HCT116 (cell line): ENCODE measurements around the gene ARHGAP18. TPM values are rescaled to one million over a fixed set of nuclear protein-coding genes. Genes with fewer than 3 reads are reported as not detected.
A peak's percentile ranks its signal among the peaks of the same experiment; 100 is the strongest.

Experiments used
- ATAC-seq: fragments of 200-7000 bp; cut with Tn5 transposase; 2 replicates; pipeline ENCODE4 v1.9.1; 2020; ENCODE audit warnings: mild to moderate bottlenecking, moderate library complexity
- BruUV-seq: library from RNA; stranded (reverse); fragments of 400-500 nt; replicated peaks from 2 replicates; lab custom pipeline; 2021; lab: Mats Ljungman, UMichigan
- CTCF ChIA-PET: fragments of 300-600 bp; sonication (Branson Sonifier 250); formaldehyde crosslinking; loops from one replicate; lab custom pipeline; 2021; ENCODE audit warnings: antibody characterized with exemption; lab: Charles Lee
- POLR2A ChIA-PET: fragments of 300-600, 350-600 bp; sonication (Branson Sonifier 250); formaldehyde crosslinking; loops from one replicate; lab custom pipeline; 2021; ENCODE audit warnings: antibody characterized with exemption; lab: Charles Lee
- RAD21 ChIA-PET, 2 experiments: fragments of 300-600 bp; sonication (Branson Sonifier 250); formaldehyde crosslinking; loops; one replicate each; lab custom pipeline; 2023; ENCODE audit warnings: low total read pairs in 2 of 2; ENCODE audit not compliant: uncharacterized antibody in 2 of 2, unreplicated experiment in 2 of 2, low non-redundant PET in 1 of 2; lab: Charles Lee
- DNase-seq: peaks from one replicate; pipeline ENCODE4 v3.0.0-alpha.2; 2010; ENCODE audit warnings: low read depth, low spot score
- H2AFZ ChIP-seq: fragments of 200-600 bp; shearing (Covaris generic), sonication (generic); 2 replicates; pipeline ENCODE4 v1.6.1; 2017; ENCODE audit warnings: low read depth, mixed run types, mixed read lengths, antibody characterized with exemption, low read length; ENCODE audit not compliant: poor library complexity, severe bottlenecking
- H3K27ac ChIP-seq: 2 replicates; pipeline ENCODE4 v1.5.1; 2012; ENCODE audit warnings: low read depth, low read length
- H3K27me3 ChIP-seq: fragments of 200-600 bp; sonication (generic); 2 replicates; pipeline ENCODE4 v1.6.1; 2016; ENCODE audit warnings: mixed run types, low read length, mixed read lengths; ENCODE audit not compliant: insufficient read depth
- H3K36me3 ChIP-seq, 2 experiments: fragments of 200-500 bp in 1 of 2; fragments of 200-600 bp in 1 of 2; sonication (Bioruptor generic) in 1 of 2; sonication (generic) in 1 of 2; 2 replicates each; pipeline versions ENCODE4 v1.5.1 to v1.6.1; 2014 to 2016; ENCODE audit warnings: low read length in 2 of 2, inconsistent platforms in 1 of 2, mixed read lengths in 1 of 2, mixed run types in 1 of 2; ENCODE audit not compliant: insufficient read depth in 2 of 2, control insufficient read depth in 1 of 2
- H3K4me1 ChIP-seq, 2 experiments: fragments of 200-600 bp in 1 of 2; sonication (generic) in 1 of 2; 2 replicates each; pipeline versions ENCODE4 v1.5.1 to v1.6.1; 2012 to 2017; ENCODE audit warnings: low read length in 2 of 2, inconsistent platforms in 1 of 2, mild to moderate bottlenecking in 1 of 2, mixed read lengths in 1 of 2, mixed run types in 1 of 2, moderate library complexity in 1 of 2; ENCODE audit not compliant: insufficient read depth in 2 of 2, control insufficient read depth in 1 of 2
- H3K4me2 ChIP-seq: fragments of 200-600 bp; sonication (generic); 2 replicates; pipeline ENCODE4 v1.6.1; 2017; ENCODE audit warnings: mixed run types, low read length, mixed read lengths
- H3K4me3 ChIP-seq, 2 experiments: fragments of 200-600 bp in 1 of 2; sonication (generic) in 1 of 2; replicated peaks in 1 of 2; 2 replicates each; pipeline ENCODE4 v1.5.1; 2011 to 2016; ENCODE audit warnings: low read length in 2 of 2, control low read depth in 1 of 2, low read depth in 1 of 2, mild to moderate bottlenecking in 1 of 2, mixed read lengths in 1 of 2, mixed run types in 1 of 2
- H3K79me2 ChIP-seq: fragments of 200-600 bp; sonication (generic); 2 replicates; pipeline ENCODE4 v1.6.1; 2017; ENCODE audit warnings: mild to moderate bottlenecking, mixed run types, low read length, moderate library complexity, mixed read lengths; ENCODE audit not compliant: insufficient read depth
- H3K9ac ChIP-seq: fragments of 200-600 bp; sonication (generic); 2 replicates; pipeline ENCODE4 v1.6.1; 2016; ENCODE audit warnings: low read length, mixed read lengths
- H3K9me2 ChIP-seq: fragments of 200-600 bp; sonication (generic), shearing (Covaris generic); 2 replicates; pipeline ENCODE4 v1.6.1; 2017; ENCODE audit warnings: mixed run types, mild to moderate bottlenecking, moderate library complexity; ENCODE audit not compliant: insufficient read depth
- H3K9me3 ChIP-seq, 2 experiments: fragments of 200-500 bp in 1 of 2; fragments of 200-600 bp in 1 of 2; sonication (Bioruptor generic) in 1 of 2; sonication (generic) in 1 of 2; 2 replicates each; pipeline ENCODE4 v1.6.1; 2014 to 2017; ENCODE audit warnings: low read length in 2 of 2, mixed read lengths in 2 of 2, inconsistent platforms in 1 of 2, low read depth in 1 of 2, mild to moderate bottlenecking in 1 of 2, mixed run types in 1 of 2, moderate library complexity in 1 of 2; ENCODE audit not compliant: control insufficient read depth in 1 of 2, insufficient read depth in 1 of 2
- H4K20me1 ChIP-seq: fragments of 200-600 bp; sonication (generic), shearing (Covaris generic); 2 replicates; pipeline ENCODE4 v1.6.1; 2017; ENCODE audit warnings: mixed run types, mild to moderate bottlenecking, moderate library complexity; ENCODE audit not compliant: insufficient read depth
- EGR1 ChIP-seq: IDR thresholded peaks from 2 replicates; pipeline ENCODE4 v1.6.1; 2012; ENCODE audit warnings: low read depth
- EZH2 ChIP-seq: fragments of 200-600 bp; sonication (generic); IDR thresholded peaks from 2 replicates; pipeline ENCODE4 v1.6.1; 2017; ENCODE audit warnings: antibody characterized with exemption, mixed run types
- POLR2AphosphoS5 ChIP-seq: IDR thresholded peaks from 2 replicates; pipeline ENCODE4 v1.6.1; 2011; ENCODE audit warnings: mild to moderate bottlenecking, low read depth, low read length, moderate library complexity
- RAD21 ChIP-seq: IDR thresholded peaks from 2 replicates; pipeline ENCODE4 v1.6.1; 2012; ENCODE audit warnings: low read depth, mild to moderate bottlenecking
- SP1 ChIP-seq: IDR thresholded peaks from 2 replicates; pipeline ENCODE4 v1.6.1; 2012; ENCODE audit warnings: low read depth
- SRF ChIP-seq: IDR thresholded peaks from 2 replicates; pipeline ENCODE4 v1.6.1; 2012; ENCODE audit warnings: low read depth
- TCF7L2 ChIP-seq: IDR thresholded peaks from 2 replicates; pipeline ENCODE4 v1.7.0; 2011; ENCODE audit warnings: borderline replicate concordance, inconsistent platforms; ENCODE audit not compliant: insufficient read depth, insufficient read length; ENCODE audit errors: extremely low read depth
- YY1 ChIP-seq: IDR thresholded peaks from 2 replicates; pipeline ENCODE4 v1.6.1; 2011; ENCODE audit warnings: low read length, low read depth, moderate library complexity, mild to moderate bottlenecking; ENCODE audit not compliant: insufficient replicate concordance; ENCODE audit errors: extremely low read depth
- ZFX ChIP-seq: fragments of 450-650 bp; IDR thresholded peaks from 2 replicates; pipeline ENCODE4 v1.6.1; 2017
- intact Hi-C: fragments of 100-400 bp; cut with micrococcal nuclease; formaldehyde crosslinking; loops from 2 replicates; pipeline ENCODE4 v1.10.0; 2022
- total RNA-seq: library from RNA; stranded (reverse); gene quantifications from one replicate; pipeline ENCODE4 v1.2.1, GENCODE V29; 2021; ENCODE audit not compliant: unreplicated experiment
- TF ChIP-seq, protein P1 (sequence below): IDR thresholded peaks from 2 replicates; pipeline ENCODE4 v1.6.1; 2012
- TF ChIP-seq, protein P2 (sequence below): IDR thresholded peaks from 2 replicates; pipeline ENCODE4 v1.6.1; 2011; ENCODE audit warnings: mild to moderate bottlenecking, low read length, moderate library complexity; ENCODE audit not compliant: insufficient replicate concordance; ENCODE audit errors: extremely low read depth
- TF ChIP-seq, protein P3 (sequence below), 3 experiments: fragments of 200-600 bp in 1 of 3; sonication (generic) in 1 of 3; IDR thresholded peaks in 2 of 3; conservative IDR thresholded peaks in 1 of 3; 2 replicates each; pipeline ENCODE4 v1.5.1; 2012 to 2017; ENCODE audit warnings: low read depth in 2 of 3, low read length in 2 of 3, antibody characterized with exemption in 1 of 3, borderline replicate concordance in 1 of 3, control low read depth in 1 of 3, mild to moderate bottlenecking in 1 of 3, mixed read lengths in 1 of 3, mixed run types in 1 of 3, moderate library complexity in 1 of 3; ENCODE audit not compliant: insufficient read depth in 1 of 3

ARHGAP18 gene
- total RNA-seq, 1 experiment from 2014 or later, result 70.3 TPM

DNA sequence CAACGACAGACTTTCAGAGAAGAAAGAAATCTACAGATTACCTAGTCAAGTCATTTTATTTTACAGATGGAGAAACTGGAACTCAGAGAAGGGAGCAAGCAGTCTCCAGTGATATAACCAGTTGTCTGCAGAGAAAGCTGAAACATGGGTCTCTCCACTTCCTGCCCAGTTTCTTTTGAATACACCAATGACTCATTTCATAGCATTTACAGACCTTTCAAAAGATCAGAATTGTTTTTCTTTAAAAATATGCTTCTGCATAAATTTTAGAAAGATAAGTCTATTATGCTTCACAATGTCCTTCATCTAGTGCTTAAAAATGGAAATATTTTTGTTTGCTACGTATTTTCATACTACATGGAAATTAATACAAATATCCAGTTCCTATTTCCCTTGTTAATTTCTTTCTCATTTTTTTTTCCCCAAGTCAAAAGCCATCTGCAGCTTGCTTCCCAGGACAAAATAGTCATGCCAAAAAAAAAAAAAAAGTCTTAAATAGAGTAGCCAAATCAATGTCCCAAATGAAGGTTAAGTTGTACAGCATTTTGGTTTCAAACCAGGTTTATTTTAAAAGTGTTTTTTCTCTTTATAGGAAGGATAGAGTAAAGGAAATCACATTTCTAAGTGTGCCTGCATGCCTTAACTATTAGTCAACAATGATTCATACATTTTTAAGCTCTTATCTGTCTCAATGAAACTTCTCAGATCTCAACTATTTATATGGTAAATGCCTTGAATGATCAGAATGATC, 36.9 kb downstream of the ARHGAP18 start (continued):
- TF ChIP-seq, protein P1, sequence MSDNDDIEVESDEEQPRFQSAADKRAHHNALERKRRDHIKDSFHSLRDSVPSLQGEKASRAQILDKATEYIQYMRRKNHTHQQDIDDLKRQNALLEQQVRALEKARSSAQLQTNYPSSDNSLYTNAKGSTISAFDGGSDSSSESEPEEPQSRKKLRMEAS, result 0 out of 2 replicates have a peak, but pooled peaks have one; percentile 28
- TF ChIP-seq EGR1 (no peak), SP1 (peak; percentile 85), ZFX (no peak), RAD21 (peak; percentile 11; the same call in 1 of the 2 replicates)

DNA sequence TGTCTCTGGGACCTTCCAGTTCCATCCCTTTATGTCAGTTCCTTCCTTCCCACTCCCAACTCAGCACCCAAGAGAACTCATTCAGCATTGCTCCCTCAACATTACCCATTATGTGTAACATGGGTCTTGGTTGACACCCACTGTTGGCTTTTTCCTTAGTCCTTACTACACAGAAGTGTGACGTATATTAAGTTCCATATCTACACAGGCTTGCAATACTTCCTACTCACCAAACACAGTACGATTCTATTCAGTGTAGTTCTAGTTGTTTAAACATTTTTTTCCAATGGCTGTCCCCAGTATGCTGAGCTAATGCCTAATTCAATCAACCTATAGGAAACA, 37.7 kb downstream of the ARHGAP18 start:
- H3K9me2 ChIP-seq, result no peaks in the 10 kb centered on the region
- H3K4me3 ChIP-seq, result peak overlapping the region in 1 of 2 experiments; percentile 42; a peak in 2 of 4 replicates
- ChIA-PET POLR2A (interaction anchor here (0.7 to 2.0 kb wide), 8 partner anchors 10 to 182 kb away, joined by 3 to 8 read pairs (median 5); no protein-coding TSS in a partner anchor), CTCF (interaction anchor here (1.9 to 2.7 kb wide), 2 partner anchors 58 to 171 kb away, joined by 4 to 11 read pairs; no protein-coding TSS in a partner anchor), RAD21 (no interaction called here)
- TF ChIP-seq, protein P1, result no peak
- TF ChIP-seq TCF7L2 (no peak), ZFX (no peak), YY1 (no peak), EGR1 (no peak), EZH2 (no peak), POLR2AphosphoS5 (no peak; the same call in 1 of the 2 replicates), RAD21 (no peak), SRF (no peak)
- TF ChIP-seq, protein P2, sequence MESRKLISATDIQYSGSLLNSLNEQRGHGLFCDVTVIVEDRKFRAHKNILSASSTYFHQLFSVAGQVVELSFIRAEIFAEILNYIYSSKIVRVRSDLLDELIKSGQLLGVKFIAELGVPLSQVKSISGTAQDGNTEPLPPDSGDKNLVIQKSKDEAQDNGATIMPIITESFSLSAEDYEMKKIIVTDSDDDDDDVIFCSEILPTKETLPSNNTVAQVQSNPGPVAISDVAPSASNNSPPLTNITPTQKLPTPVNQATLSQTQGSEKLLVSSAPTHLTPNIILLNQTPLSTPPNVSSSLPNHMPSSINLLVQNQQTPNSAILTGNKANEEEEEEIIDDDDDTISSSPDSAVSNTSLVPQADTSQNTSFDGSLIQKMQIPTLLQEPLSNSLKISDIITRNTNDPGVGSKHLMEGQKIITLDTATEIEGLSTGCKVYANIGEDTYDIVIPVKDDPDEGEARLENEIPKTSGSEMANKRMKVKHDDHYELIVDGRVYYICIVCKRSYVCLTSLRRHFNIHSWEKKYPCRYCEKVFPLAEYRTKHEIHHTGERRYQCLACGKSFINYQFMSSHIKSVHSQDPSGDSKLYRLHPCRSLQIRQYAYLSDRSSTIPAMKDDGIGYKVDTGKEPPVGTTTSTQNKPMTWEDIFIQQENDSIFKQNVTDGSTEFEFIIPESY, result no peak
- TF ChIP-seq, protein P3, sequence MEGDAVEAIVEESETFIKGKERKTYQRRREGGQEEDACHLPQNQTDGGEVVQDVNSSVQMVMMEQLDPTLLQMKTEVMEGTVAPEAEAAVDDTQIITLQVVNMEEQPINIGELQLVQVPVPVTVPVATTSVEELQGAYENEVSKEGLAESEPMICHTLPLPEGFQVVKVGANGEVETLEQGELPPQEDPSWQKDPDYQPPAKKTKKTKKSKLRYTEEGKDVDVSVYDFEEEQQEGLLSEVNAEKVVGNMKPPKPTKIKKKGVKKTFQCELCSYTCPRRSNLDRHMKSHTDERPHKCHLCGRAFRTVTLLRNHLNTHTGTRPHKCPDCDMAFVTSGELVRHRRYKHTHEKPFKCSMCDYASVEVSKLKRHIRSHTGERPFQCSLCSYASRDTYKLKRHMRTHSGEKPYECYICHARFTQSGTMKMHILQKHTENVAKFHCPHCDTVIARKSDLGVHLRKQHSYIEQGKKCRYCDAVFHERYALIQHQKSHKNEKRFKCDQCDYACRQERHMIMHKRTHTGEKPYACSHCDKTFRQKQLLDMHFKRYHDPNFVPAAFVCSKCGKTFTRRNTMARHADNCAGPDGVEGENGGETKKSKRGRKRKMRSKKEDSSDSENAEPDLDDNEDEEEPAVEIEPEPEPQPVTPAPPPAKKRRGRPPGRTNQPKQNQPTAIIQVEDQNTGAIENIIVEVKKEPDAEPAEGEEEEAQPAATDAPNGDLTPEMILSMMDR (IDR thresholded peaks at IDR 0.05 in 2 of 3, conservative IDR thresholded peaks at IDR 0.05 in 1 of 3; ENCODE audit: borderline replicate concordance in 1 of 3, insufficient read depth in 1 of 3, low read depth in 2 of 3, low read length in 2 of 3), result no peak
- peaks cover 88 to 90% of the 10 kb centered on the region in 2 experiments for H3K4me1 ChIP-seq
- intact Hi-C loops, result loop anchor here (2.0 kb wide), 1 partner anchor 76 kb away; no protein-coding TSS in a partner anchor
- BruUV-seq, result TSS peak; percentile 90
- peaks cover 75% of the 10 kb centered on the region for H3K79me2 ChIP-seq
- H3K36me3 ChIP-seq, result no peaks in the 10 kb centered on the region
- peak overlapping the region; percentile 66 for H3K9ac ChIP-seq
- peak overlapping the region; percentile 77 for H3K4me2 ChIP-seq
- DNase-seq (no peak), ATAC-seq (peak; percentile 22)
- H3K9me3 ChIP-seq, result no peaks in the 10 kb centered on the region
- H3K27me3 ChIP-seq, result no peaks in the 10 kb centered on the region
- peak overlapping the region; percentile 97 for H3K27ac ChIP-seq
- no peaks in the 10 kb centered on the region for H4K20me1 ChIP-seq
- H2AFZ ChIP-seq, result no peak overlapping the region
